ENCODE results near the gene RABEP2.
"Not testable (repeated sequence)": the region's sequence is repeated elsewhere in the genome, so short reads cannot be mapped to it uniquely, and the experiment has no call there.

RABEP2 gene

GRCh38 chr16:28932339-28933141 is 7.5 kb upstream of the RABEP2 start:
- DNase-seq, result no peak

GRCh38 chr16:28931801-28932225 is 6.8 kb upstream of the RABEP2 start, which contains the start of gene CD19:
TSS of gene CD19 (plus strand) at chr16:28931971. CDS start at chr16:28932001, 30 bp downstream.
- no peak for DNase-seq

GRCh38 chr16:28930652-28931051 is 5.6 kb upstream of the RABEP2 start:
- no peak for DNase-seq

GRCh38 chr16:28930203-28930602 is 5.2 kb upstream of the RABEP2 start:
- DNase-seq, result no peak

- no peak for DNase-seq
These were observed 2.8 kb upstream of the RABEP2 start for GRCh38 chr16:28927815-28928214.

GRCh38 chr16:28926284-28926683 is 1.2 kb upstream of the RABEP2 start:
- not testable (repeated sequence) for DNase-seq

GRCh38 chr16:28925386-28926228 is 569 bp upstream of the RABEP2 start:
- DNase-seq, result peak; percentile 75

GRCh38 chr16:28924399-28924761 is 658 bp downstream of the RABEP2 start:
- DNase-seq, result no peak

- no peak for DNase-seq
These were observed 1.2 kb downstream of the RABEP2 start for GRCh38 chr16:28923652-28924398.

GRCh38 chr16:28923231-28923587 is 1.8 kb downstream of the RABEP2 start:
- no peak for DNase-seq

- DNase-seq, result no peak
These were observed 6.3 kb downstream of the RABEP2 start for GRCh38 chr16:28918698-28919097.

- DNase-seq, result no peak
These were observed 7.9 kb downstream of the RABEP2 start for GRCh38 chr16:28917095-28917494.

- DNase-seq, result no peak
These were observed 9.9 kb downstream of the RABEP2 start for GRCh38 chr16:28915181-28915580.

- DNase-seq, result no peak
These were observed 10.9 kb downstream of the RABEP2 start for GRCh38 chr16:28913946-28914724.

GRCh38 chr16:28912558-28912957 is 12.5 kb downstream of the RABEP2 start:
- DNase-seq, result no peak

- DNase-seq, result no peak
These were observed 14.7 kb downstream of the RABEP2 start for GRCh38 chr16:28910086-28911031.

- DNase-seq, result no peak
These were observed 19.2 kb downstream of the RABEP2 start for GRCh38 chr16:28905800-28906372.

GRCh38 chr16:28905229-28905754 is 19.7 kb downstream of the RABEP2 start:
- DNase-seq, result no peak

GRCh38 chr16:28904828-28905227 is 20.2 kb downstream of the RABEP2 start:
- DNase-seq, result no peak

GRCh38 chr16:28904363-28904762 is 20.7 kb downstream of the RABEP2 start:
- no peak for DNase-seq
